ENCODE measurements around the gene PEMT. TPM values are rescaled to one million over a fixed set of nuclear protein-coding genes. Genes with fewer than 3 reads are reported as not detected.
"Not testable (repeated sequence)": the region's sequence is repeated elsewhere in the genome, so short reads cannot be mapped to it uniquely, and the experiment has no call there.

The PEMT gene, protein sequence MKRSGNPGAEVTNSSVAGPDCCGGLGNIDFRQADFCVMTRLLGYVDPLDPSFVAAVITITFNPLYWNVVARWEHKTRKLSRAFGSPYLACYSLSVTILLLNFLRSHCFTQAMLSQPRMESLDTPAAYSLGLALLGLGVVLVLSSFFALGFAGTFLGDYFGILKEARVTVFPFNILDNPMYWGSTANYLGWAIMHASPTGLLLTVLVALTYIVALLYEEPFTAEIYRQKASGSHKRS
- total RNA-seq (2014; rRNA removed; shearing (Covaris generic)): 62.5 and 65.2 TPM in 2 replicates

DNA sequence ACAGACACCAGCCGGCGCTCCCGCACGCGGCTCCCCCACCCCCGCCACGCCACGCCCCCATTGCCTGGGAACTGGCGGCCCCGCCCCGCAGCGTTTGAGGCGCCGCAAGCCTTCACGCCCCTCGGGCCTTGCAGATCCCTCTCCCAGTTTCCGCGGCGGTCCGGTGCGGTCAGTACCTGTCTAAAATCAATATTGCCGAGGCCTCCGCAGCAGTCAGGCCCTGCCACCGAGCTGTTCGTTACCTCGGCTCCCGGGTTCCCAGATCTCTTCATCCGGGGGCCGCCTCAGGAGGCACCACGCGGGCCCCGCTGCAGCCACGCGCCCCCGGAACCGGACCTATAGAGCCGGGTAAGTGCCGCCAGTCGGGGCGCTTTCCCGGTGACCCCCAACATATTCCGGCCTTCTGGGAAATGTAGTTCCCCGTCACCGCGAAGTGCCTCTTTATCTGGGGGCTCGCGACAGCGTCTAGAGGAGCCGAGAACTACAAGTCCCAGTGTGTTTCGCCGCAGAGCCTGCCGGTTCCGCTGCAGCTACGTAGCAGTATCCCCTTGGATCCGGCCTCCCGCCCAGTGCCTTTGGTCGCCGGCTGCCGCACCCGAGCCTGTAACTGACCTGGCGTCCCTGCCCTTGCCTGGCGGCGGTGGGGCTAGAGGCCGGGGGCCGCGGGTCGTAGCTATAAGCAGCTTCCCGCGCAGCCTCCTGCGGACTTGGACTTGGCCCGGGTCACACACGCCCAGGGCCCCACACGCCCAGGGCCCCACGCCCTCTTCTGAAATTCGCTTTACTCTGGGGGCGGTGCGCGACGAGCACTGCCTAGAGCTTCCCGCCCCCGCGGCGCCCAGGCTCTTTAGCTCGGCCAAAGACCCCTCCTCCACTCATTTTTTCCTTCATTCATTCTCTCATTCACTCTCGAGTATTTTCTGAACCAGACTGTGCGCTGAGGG lies at the start of gene PEMT:
PEMT (minus strand) TSS at position 354 of the 944 bp plus-strand sequence; CDS start at position 272, 82 bp downstream.
- peak within 1 kb of the TSS; percentile 84 for H3K4me3 ChIP-seq
- H3K27me3 ChIP-seq: no peaks in the 10 kb centered on the region
- peaks cover 10% of the 10 kb centered on the region; the same call in 1 of the 2 replicates for H3K4me1 ChIP-seq
- DNase-seq: peak; percentile 100
- H3K36me3 ChIP-seq: peaks cover 2% of the 10 kb centered on the region; the same call in 1 of the 2 replicates
- no peaks in the 10 kb centered on the region for H3K9me3 ChIP-seq (replicated peaks)
- peak within 1 kb of the TSS; percentile 79 for H3K27ac ChIP-seq

GRCh38 chr17:17639661-17640270 lies 48.3 kb upstream of the PEMT start:
- not testable (repeated sequence) for H3K27me3 ChIP-seq; H3K36me3 ChIP-seq; H3K9me3 ChIP-seq (replicated peaks); H3K27ac ChIP-seq; DNase-seq; H3K4me1 ChIP-seq; H3K4me3 ChIP-seq

DNA sequence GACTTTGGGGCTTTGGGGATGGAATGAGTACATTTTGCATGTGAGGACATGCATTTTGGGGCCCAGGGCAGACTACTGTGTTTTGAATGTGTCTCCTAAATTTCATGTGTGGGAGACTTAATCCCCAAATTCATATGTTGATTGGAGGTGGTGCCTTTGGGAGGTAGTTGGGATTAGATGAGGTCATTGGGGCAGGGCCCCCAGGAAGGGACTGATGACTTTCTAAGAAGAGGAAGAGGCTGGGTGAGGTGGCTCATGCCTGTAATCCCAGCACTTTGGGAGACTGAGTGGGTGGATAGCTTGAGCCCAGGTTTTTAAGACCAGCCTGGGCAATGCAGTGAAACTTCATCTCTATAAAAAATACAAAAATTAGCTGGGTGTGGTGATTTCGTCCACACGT lies 47.0 kb upstream of the PEMT start:
- Histone ChIP-seq H3K4me3 (no peak overlapping the region), H3K27me3 (no peaks in the 10 kb centered on the region), H3K4me1 (no peaks in the 10 kb centered on the region), H3K9me3 (replicated peaks) (no peaks in the 10 kb centered on the region), H3K27ac (no peak overlapping the region), H3K36me3 (no peaks in the 10 kb centered on the region)
- DNase-seq: no peak

DNA sequence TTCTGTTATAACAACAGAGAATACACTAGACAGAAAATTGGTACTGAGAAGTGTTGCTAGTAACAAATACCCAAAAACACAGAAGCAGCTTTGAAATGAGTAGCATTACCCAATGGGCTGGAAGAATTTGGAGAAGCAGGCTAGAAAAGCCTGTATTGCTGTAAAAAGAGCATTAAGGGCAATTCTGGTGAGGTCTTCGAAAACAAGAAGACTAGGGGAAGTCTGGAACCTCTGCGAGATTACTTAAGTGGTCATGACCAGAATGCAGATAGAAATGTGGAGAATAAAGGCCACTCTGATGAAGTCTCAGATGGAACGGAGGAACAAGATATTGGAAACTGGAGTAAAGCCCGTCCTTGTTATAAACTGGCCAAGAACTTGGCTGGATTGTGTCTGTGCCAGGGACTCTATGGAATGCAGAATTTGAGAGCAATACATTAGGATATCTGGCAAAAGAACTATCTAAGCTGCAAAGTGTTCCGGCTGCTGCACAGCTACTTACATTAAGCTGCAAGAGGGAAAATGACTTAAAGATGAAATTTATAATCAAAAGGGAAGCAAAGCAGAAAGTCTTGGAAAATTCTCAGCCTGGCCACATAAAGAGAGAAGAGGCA lies 44.9 kb upstream of the PEMT start:
- Histone ChIP-seq H3K4me1 (no peaks in the 10 kb centered on the region), H3K4me3 (no peak overlapping the region), H3K27me3 (no peaks in the 10 kb centered on the region), H3K9me3 (replicated peaks) (peaks cover 3% of the 10 kb centered on the region), H3K36me3 (no peaks in the 10 kb centered on the region), H3K27ac (no peak overlapping the region)
- DNase-seq: no peak

GRCh38 chr17:17635537-17636271 lies 44.2 kb upstream of the PEMT start:
- not testable (repeated sequence) for H3K9me3 ChIP-seq (replicated peaks); H3K4me3 ChIP-seq; H3K27ac ChIP-seq; DNase-seq; H3K27me3 ChIP-seq; H3K4me1 ChIP-seq; H3K36me3 ChIP-seq

GRCh38 chr17:17635126-17635525 lies 43.6 kb upstream of the PEMT start:
- Histone ChIP-seq H3K27ac (no peak overlapping the region), H3K9me3 (replicated peaks) (peaks cover 3% of the 10 kb centered on the region), H3K4me1 (no peaks in the 10 kb centered on the region), H3K36me3 (no peaks in the 10 kb centered on the region), H3K4me3 (no peak overlapping the region), H3K27me3 (no peaks in the 10 kb centered on the region)
- DNase-seq: no peak

DNA sequence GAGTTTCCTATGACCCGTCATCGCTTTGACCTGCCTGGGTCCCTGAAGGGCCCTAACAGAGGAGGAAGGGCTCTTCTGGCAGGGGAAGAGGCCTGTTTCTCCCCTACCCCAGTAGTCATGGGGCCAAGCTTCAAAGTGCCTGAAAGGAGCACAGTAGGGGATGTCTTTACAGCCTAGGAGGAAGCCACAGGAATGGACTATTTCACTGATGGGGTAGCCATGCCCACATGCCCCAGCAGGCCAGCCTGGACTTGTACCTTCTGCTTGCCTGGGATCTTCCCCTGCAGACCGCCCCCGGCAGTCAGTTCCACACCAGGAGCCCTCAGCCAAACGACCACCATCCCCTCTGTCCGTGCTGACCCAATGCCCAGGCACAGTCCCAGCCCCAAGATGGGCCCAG lies 41.8 kb upstream of the PEMT start:
- H3K4me1 ChIP-seq: no peaks in the 10 kb centered on the region
- no peaks in the 10 kb centered on the region for H3K36me3 ChIP-seq
- H3K9me3 ChIP-seq (replicated peaks): peaks cover 3% of the 10 kb centered on the region
- H3K27ac ChIP-seq: no peak overlapping the region
- no peak for DNase-seq
- no peak overlapping the region for H3K4me3 ChIP-seq
- no peaks in the 10 kb centered on the region for H3K27me3 ChIP-seq

- H3K4me3 ChIP-seq; H3K27me3 ChIP-seq; H3K27ac ChIP-seq; H3K36me3 ChIP-seq; H3K9me3 ChIP-seq (replicated peaks); H3K4me1 ChIP-seq: not testable (repeated sequence)
- DNase-seq: peak; percentile 47 to 73
Observed at GRCh38 chr17:17632690-17633089, 41.2 kb upstream of the PEMT start.

GRCh38 chr17:17628388-17629008 lies 37.0 kb upstream of the PEMT start:
- no peak overlapping the region for H3K4me3 ChIP-seq
- peak; percentile 53 to 68 for DNase-seq
- no peaks in the 10 kb centered on the region for H3K36me3 ChIP-seq
- H3K4me1 ChIP-seq: peaks cover 25% of the 10 kb centered on the region
- no peak overlapping the region for H3K27ac ChIP-seq
- H3K27me3 ChIP-seq: no peaks in the 10 kb centered on the region
- peaks cover 3% of the 10 kb centered on the region for H3K9me3 ChIP-seq (replicated peaks)

- Histone ChIP-seq H3K36me3 (no peaks in the 10 kb centered on the region), H3K27ac (no peak overlapping the region), H3K4me3 (no peak overlapping the region), H3K4me1 (peaks cover 32% of the 10 kb centered on the region), H3K27me3 (no peaks in the 10 kb centered on the region), H3K9me3 (replicated peaks) (no peaks in the 10 kb centered on the region)
- DNase-seq: no peak
Observed at GRCh38 chr17:17626840-17627239, 35.3 kb upstream of the PEMT start.

DNA sequence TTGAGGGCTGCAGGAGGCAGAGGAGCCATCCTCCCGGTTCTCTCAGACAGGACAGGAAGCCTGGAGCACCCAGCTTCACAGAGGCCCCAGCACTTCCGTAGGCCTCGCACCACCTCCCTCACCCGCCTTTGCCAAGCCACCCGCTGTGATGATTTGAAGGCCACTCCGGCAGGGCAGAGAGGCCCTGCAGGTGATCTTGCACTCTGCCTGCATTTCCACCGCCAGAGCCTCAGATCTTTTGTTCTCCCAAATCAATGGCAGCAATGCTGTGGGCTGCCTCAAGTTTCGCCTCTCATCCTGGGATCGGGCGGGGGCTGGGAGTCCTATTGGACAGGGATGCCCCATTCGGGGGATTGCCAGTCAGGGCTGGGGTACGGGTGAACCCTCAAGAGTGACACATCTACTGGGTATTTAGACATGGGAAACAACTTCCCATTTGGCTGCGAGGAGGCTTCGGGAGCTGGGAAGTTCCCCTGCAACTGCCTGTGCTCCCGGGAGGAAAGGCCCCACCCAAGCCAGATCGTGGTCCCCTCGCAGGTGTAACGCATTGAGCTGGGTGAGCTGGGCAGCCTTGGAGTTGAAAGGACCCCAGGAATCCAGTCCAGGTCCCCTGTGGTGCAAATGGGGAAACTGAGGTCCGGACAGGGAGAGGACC lies 34.8 kb upstream of the PEMT start:
- H3K9me3 ChIP-seq (replicated peaks): no peaks in the 10 kb centered on the region
- no peaks in the 10 kb centered on the region for H3K27me3 ChIP-seq
- peak; percentile 59 to 71 for DNase-seq
- H3K27ac ChIP-seq: no peak overlapping the region
- peaks cover 32% of the 10 kb centered on the region for H3K4me1 ChIP-seq
- H3K4me3 ChIP-seq: peak overlapping the region; percentile 9; the same call in 1 of the 2 replicates
- no peaks in the 10 kb centered on the region for H3K36me3 ChIP-seq

DNA sequence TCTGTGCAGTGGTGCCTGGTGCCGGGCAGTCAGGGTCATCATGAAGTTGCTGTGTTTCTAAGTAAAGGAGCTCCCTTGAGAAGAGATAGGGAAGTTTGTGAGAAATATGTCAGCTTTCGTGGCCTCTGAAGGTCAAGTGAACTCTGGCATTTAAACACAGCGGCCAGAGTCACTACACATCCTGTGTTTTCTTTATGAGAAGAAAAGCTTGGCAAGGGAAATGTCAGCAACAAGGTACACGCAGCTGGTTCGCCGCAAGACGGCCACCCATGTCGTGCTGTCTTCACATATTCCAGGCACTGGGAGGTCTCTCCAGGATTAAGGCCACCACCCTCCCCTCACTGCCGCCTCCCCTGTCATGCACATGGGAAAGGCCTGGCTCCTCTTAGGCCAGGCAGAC lies 33.2 kb upstream of the PEMT start:
- Histone ChIP-seq H3K27me3 (no peaks in the 10 kb centered on the region), H3K9me3 (replicated peaks) (no peaks in the 10 kb centered on the region), H3K4me3 (no peak overlapping the region), H3K27ac (no peak overlapping the region; the same call in 1 of the 2 replicates), H3K36me3 (no peaks in the 10 kb centered on the region), H3K4me1 (peaks cover 32% of the 10 kb centered on the region)
- DNase-seq: peak; percentile 96 to 97

DNA sequence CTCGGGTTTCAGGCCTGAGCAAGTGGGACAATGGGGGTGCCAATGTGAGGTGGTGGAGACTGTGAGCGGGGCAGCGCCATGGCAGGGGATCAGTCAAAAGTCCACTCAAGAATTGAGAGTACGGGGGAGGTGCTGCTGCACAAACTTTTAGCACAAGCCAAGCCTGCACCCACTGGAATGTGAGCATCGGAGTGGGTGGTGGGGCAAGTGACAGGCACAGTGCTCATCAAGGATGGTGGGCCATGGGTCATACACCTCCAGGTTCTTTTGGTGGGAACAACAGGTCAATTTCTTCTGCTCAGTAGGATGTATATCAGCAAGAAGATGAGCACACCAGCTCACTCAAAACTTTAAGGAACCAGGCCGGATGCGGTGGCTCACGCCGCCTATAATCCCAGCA lies 32.4 kb upstream of the PEMT start:
- Histone ChIP-seq H3K27ac (no peak overlapping the region; the same call in 1 of the 2 replicates), H3K36me3 (no peaks in the 10 kb centered on the region), H3K4me3 (no peak overlapping the region), H3K27me3 (no peaks in the 10 kb centered on the region), H3K9me3 (replicated peaks) (0 out of 2 replicates have a peak, but pooled peaks cover 3% of the 10 kb centered on the region), H3K4me1 (peaks cover 32% of the 10 kb centered on the region)
- no peak for DNase-seq

All from SJCRH30 (cell line).